Sigmoid colon (tissue), 4 donors: Measurements from ENCODE around the gene TNK2.

Experiments
- POLR2AphosphoS5 ChIP-seq, 4 donors: sonication (generic); formaldehyde crosslinking; IDR thresholded peaks; one replicate each; pipeline ENCODE4 v1.6.1; 2017; ENCODE audit warnings: antibody characterized with exemption in 4 of 4
- TF ChIP-seq, protein P1 (sequence below), 4 experiments: fragments of 450-650 bp in 3 of 4; fragments of 200-600 bp in 1 of 4; IDR thresholded peaks; one replicate each; pipeline ENCODE4 v1.5.1; 2016 to 2019; ENCODE audit warnings: antibody characterized with exemption in 4 of 4, mild to moderate bottlenecking in 3 of 4, moderate library complexity in 2 of 4

DNA sequence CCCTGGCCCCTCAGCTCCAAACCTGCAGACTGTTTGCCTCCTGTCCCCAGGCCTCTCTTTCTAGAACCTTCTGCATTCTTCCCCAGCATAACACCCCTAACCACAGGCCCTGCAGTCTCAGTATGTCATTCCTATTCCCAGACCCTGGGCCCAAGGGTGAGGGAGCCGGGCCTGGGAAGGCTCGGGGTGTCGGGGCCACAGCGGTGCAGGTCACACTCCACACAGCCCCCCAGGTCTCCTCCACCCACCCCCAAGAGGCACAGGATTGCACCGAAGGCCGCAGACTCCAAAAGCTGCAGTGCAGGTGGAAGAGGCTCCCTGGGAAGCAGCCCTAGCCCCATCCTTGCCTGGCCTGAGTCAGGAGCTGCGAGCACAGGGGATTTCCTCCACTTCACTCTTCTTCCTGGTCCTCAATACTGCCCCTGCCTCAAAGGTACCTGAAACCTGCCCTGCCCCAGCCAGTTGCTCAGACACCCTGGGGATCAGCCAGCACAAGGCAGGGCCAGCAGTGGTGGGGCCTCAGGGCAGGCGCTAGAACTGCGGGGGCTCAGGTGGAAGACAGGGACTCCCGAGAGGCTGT is 31.1 kb downstream of the TNK2 start:
- TF ChIP-seq, protein P1, sequence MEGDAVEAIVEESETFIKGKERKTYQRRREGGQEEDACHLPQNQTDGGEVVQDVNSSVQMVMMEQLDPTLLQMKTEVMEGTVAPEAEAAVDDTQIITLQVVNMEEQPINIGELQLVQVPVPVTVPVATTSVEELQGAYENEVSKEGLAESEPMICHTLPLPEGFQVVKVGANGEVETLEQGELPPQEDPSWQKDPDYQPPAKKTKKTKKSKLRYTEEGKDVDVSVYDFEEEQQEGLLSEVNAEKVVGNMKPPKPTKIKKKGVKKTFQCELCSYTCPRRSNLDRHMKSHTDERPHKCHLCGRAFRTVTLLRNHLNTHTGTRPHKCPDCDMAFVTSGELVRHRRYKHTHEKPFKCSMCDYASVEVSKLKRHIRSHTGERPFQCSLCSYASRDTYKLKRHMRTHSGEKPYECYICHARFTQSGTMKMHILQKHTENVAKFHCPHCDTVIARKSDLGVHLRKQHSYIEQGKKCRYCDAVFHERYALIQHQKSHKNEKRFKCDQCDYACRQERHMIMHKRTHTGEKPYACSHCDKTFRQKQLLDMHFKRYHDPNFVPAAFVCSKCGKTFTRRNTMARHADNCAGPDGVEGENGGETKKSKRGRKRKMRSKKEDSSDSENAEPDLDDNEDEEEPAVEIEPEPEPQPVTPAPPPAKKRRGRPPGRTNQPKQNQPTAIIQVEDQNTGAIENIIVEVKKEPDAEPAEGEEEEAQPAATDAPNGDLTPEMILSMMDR (IDR thresholded peaks at IDR 0.05), result no peak
- TF ChIP-seq POLR2AphosphoS5 (IDR thresholded peaks at IDR 0.05), result no peak
